ENCODE measurements around the gene PLEKHM1.
"Not testable (repeated sequence)": the region's sequence is repeated elsewhere in the genome, so short reads cannot be mapped to it uniquely, and the experiment has no call there.

- TF ChIP-seq CTCF (IDR thresholded peaks at IDR 0.05; ENCODE audit: low read depth, low read length, poor library complexity, severe bottlenecking); EZH2phosphoT487 (IDR thresholded peaks at IDR 0.05; ENCODE audit: borderline replicate concordance, low read length): not testable (repeated sequence)
These were observed 45.4 kb downstream of the PLEKHM1 start for GRCh38 chr17:45444856-45445820.

Data from DOHH2 (cell line).